DOHH2 (cell line): ENCODE measurements around the gene FOSL1.

Experiments
- H3F3A ChIP-seq: fragments of 200-600 bp; sonication (generic), shearing (Covaris generic); 2 replicates; pipeline ENCODE4 v1.6.0; 2016; ENCODE audit warnings: antibody characterized with exemption, mild to moderate bottlenecking; ENCODE audit not compliant: control insufficient read depth, insufficient read depth
- H3K27ac ChIP-seq: fragments of 200-600 bp; sonication (generic); 2 replicates; pipeline ENCODE4 v1.5.1; 2014; ENCODE audit warnings: low read depth, mild to moderate bottlenecking, low read length, moderate library complexity
- H3K27me3 ChIP-seq: fragments of 200-600 bp; sonication (generic); 2 replicates; pipeline ENCODE4 v1.6.1; 2014; ENCODE audit warnings: mild to moderate bottlenecking, low read length, mixed read lengths; ENCODE audit not compliant: control insufficient read depth
- H3K36me3 ChIP-seq: fragments of 200-600 bp; sonication (generic); 2 replicates; pipeline ENCODE4 v1.6.1; 2014; ENCODE audit warnings: mild to moderate bottlenecking, low read length, moderate library complexity, mixed read lengths; ENCODE audit not compliant: control insufficient read depth
- H3K4me1 ChIP-seq: fragments of 200-600 bp; sonication (generic); 2 replicates; pipeline ENCODE4 v1.6.1; 2014; ENCODE audit warnings: mild to moderate bottlenecking, low read length, mixed read lengths; ENCODE audit not compliant: control insufficient read depth
- H3K4me2 ChIP-seq: fragments of 200-600 bp; sonication (generic); 2 replicates; pipeline ENCODE4 v1.6.0; 2014; ENCODE audit warnings: mild to moderate bottlenecking, low read length, moderate library complexity
- H3K4me3 ChIP-seq: fragments of 200-600 bp; sonication (generic); 2 replicates; pipeline ENCODE4 v1.5.1; 2014; ENCODE audit warnings: mild to moderate bottlenecking, low read length, mixed read lengths
- H3K79me2 ChIP-seq: fragments of 200-600 bp; sonication (generic); 2 replicates; pipeline ENCODE4 v1.6.1; 2014; ENCODE audit warnings: mild to moderate bottlenecking, low read length, mixed read lengths; ENCODE audit not compliant: control insufficient read depth
- H3K9me2 ChIP-seq: fragments of 200-600 bp; sonication (generic); replicated peaks from 2 replicates; pipeline ENCODE4 v1.6.1; 2014; ENCODE audit warnings: mild to moderate bottlenecking, low read length, mixed read lengths; ENCODE audit not compliant: control insufficient read depth
- H3K9me3 ChIP-seq: fragments of 200-600 bp; sonication (generic); 2 replicates; pipeline ENCODE4 v1.6.1; 2014; ENCODE audit warnings: antibody characterized with exemption, low read length, mixed read lengths; ENCODE audit not compliant: control insufficient read depth, insufficient read depth
- H4K20me1 ChIP-seq: fragments of 200-600 bp; sonication (generic); 2 replicates; pipeline ENCODE4 v1.6.0; 2014; ENCODE audit warnings: low read depth, mild to moderate bottlenecking, antibody characterized with exemption, low read length, moderate library complexity; ENCODE audit not compliant: control insufficient read depth, insufficient read depth
- CTCF ChIP-seq: fragments of 200-600 bp; sonication (generic); IDR thresholded peaks from one replicate; pipeline ENCODE4 v1.5.1; 2014; ENCODE audit warnings: antibody characterized with exemption, mild to moderate bottlenecking, low read depth, low read length; ENCODE audit not compliant: poor library complexity, severe bottlenecking
- EZH2phosphoT487 ChIP-seq: fragments of 200-600 bp; sonication (generic); IDR thresholded peaks from 2 replicates; pipeline ENCODE4 v1.6.1; 2017; ENCODE audit warnings: borderline replicate concordance, mild to moderate bottlenecking, antibody characterized with exemption, low read length, moderate library complexity, mixed read lengths

Gene FOSL1

GRCh38 chr11:65917077-65917433, 16.9 kb upstream of the FOSL1 start:
- Histone ChIP-seq H3K27ac (no peak overlapping the region), H3K4me1 (peaks cover 24% of the 10 kb centered on the region)
- TF ChIP-seq EZH2phosphoT487 (no peak), CTCF (no peak)

GRCh38 chr11:65916391-65916790, 16.2 kb upstream of the FOSL1 start:
- Histone ChIP-seq H3K27me3 (peaks cover 6% of the 10 kb centered on the region; the same call in 1 of the 2 replicates), H3K9me2 (no peaks in the 10 kb centered on the region), H3K4me1 (peaks cover 27% of the 10 kb centered on the region), H3K9me3 (no peaks in the 10 kb centered on the region), H3K36me3 (peaks cover 4% of the 10 kb centered on the region; the same call in 1 of the 2 replicates), H3K27ac (no peak overlapping the region), H3K79me2 (peaks cover 22% of the 10 kb centered on the region), H4K20me1 (no peaks in the 10 kb centered on the region), H3K4me2 (no peak overlapping the region), H3F3A (no peaks in the 10 kb centered on the region), H3K4me3 (no peak overlapping the region)
- TF ChIP-seq EZH2phosphoT487 = no peak
- no peak for TF ChIP-seq CTCF

More at GRCh38 chr11:65917077-65917433, 16.9 kb upstream of the FOSL1 start:
- H3K36me3 ChIP-seq = peaks cover 4% of the 10 kb centered on the region; the same call in 1 of the 2 replicates
- peaks cover 22% of the 10 kb centered on the region for H3K79me2 ChIP-seq
- peak overlapping the region; percentile 90 for H3K4me2 ChIP-seq
- 0 out of 2 replicates have a peak, but pooled peaks cover 3% of the 10 kb centered on the region for H3K27me3 ChIP-seq
- H3K9me3 ChIP-seq = no peaks in the 10 kb centered on the region
- H3F3A ChIP-seq = no peaks in the 10 kb centered on the region
- H4K20me1 ChIP-seq = no peaks in the 10 kb centered on the region
- no peaks in the 10 kb centered on the region for H3K9me2 ChIP-seq
- H3K4me3 ChIP-seq = no peak overlapping the region

DNA sequence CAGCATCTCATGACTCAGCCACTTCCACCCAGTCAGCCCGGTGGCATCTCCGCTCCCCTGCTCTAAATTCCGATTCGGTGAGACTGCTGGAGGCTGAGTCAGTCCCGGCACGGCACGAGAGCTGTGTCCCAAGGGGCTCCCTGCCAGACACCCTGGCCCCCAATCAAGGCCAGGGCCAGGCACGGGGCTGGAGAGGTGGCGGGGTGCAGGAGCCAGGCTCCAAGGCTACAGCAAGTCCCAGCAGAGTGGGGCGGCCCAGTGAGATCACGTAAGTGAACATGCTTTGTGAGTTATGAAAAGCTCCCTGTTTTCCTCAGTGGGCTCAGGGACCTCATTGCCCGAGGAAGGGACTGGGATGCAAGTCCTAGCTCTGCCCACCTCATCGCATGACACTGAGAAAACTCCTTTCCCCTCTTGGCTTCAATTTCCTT, 15.6 kb upstream of the FOSL1 start:
- no peaks in the 10 kb centered on the region for H3F3A ChIP-seq
- peaks cover 22% of the 10 kb centered on the region for H3K79me2 ChIP-seq

More for the DNA sequence above, 15.6 kb upstream of the FOSL1 start:
- H3K27me3 ChIP-seq = peaks cover 10% of the 10 kb centered on the region; the same call in 1 of the 2 replicates
- no peaks in the 10 kb centered on the region for H3K9me3 ChIP-seq
- no peak overlapping the region for H3K4me3 ChIP-seq
- no peaks in the 10 kb centered on the region for H4K20me1 ChIP-seq
- no peak overlapping the region for H3K27ac ChIP-seq
- H3K4me1 ChIP-seq = peaks cover 27% of the 10 kb centered on the region
- TF ChIP-seq EZH2phosphoT487 = no peak
- no peak for TF ChIP-seq CTCF
- no peak overlapping the region for H3K4me2 ChIP-seq
- no peaks in the 10 kb centered on the region for H3K9me2 ChIP-seq
- peaks cover 4% of the 10 kb centered on the region; the same call in 1 of the 2 replicates for H3K36me3 ChIP-seq
